ENCODE data around the gene ZNF474.
"Not testable (repeated sequence)": the region's sequence is repeated elsewhere in the genome, so short reads cannot be mapped to it uniquely, and the experiment has no call there.

The ZNF474 gene

GRCh38 chr5:122129306-122129705 lies at the start of gene ZNF474:
Gene ZNF474, plus strand, starts transcription at chr5:122129546. Its CDS starts 22,445 bp downstream, at chr5:122151991.
- peak; percentile 81 for DNase-seq (ENCODE audit: low spot score)

DNA sequence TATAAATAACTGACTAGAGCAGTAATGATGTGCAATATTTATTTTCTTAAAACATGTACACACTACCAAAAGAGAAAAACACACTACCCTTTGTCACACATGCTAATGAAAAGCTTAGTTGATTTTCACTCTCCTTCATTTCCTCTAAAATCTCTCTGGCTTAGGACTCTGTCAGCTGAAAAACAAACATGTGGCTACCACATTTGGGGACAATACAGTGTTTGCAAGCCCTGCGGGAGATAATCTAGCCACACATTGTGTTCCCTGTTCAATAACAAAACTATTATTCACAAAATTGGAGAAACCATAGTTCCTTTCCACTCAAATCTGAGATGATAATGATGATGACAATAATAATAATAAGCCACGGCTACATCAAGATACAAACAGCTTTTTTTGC lies 47.8 kb upstream of the ZNF474 start:
- no peak for DNase-seq (ENCODE audit: low spot score)

- no peak for DNase-seq (ENCODE audit: low spot score)
Measured at GRCh38 chr5:122083535-122083934, 45.8 kb upstream of the ZNF474 start.

- DNase-seq (ENCODE audit: low spot score), result no peak
Measured at GRCh38 chr5:122085041-122085440, 44.3 kb upstream of the ZNF474 start.

- DNase-seq (ENCODE audit: low spot score), result peak; percentile 41
Measured at GRCh38 chr5:122089096-122090013, 40.0 kb upstream of the ZNF474 start.

DNA sequence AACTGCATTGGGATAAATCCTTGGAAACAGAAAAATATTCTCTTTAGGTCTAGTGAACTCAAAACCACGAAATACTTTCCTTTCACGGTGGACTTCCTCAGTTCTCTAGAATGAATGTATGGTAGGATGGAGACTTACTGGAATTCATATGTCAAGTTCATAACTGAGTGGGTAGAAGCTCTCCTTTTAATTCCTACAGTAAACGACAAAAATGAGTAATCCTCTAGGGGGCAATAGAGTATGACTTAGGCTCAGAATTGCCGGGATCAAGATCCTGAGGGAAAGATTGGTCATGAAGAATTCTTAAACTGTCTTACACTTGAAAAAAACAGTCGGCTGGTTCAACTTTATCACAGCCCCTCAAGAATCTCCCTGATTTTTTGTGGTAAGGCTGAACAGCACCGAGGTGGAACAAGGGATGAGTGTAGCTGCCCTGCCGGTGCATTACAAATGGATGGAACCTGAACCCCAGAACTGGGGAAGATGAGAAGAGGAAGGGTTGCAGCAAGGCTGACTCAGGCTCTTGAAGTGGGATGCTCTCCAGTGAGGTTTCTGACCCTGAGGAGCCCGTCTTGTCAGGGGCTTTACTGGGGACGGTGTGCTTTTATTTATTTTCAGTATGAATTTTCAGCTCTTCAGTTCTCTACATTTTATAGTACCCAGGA lies 37.3 kb upstream of the ZNF474 start:
- DNase-seq (ENCODE audit: low spot score), result peak; percentile 39

DNA sequence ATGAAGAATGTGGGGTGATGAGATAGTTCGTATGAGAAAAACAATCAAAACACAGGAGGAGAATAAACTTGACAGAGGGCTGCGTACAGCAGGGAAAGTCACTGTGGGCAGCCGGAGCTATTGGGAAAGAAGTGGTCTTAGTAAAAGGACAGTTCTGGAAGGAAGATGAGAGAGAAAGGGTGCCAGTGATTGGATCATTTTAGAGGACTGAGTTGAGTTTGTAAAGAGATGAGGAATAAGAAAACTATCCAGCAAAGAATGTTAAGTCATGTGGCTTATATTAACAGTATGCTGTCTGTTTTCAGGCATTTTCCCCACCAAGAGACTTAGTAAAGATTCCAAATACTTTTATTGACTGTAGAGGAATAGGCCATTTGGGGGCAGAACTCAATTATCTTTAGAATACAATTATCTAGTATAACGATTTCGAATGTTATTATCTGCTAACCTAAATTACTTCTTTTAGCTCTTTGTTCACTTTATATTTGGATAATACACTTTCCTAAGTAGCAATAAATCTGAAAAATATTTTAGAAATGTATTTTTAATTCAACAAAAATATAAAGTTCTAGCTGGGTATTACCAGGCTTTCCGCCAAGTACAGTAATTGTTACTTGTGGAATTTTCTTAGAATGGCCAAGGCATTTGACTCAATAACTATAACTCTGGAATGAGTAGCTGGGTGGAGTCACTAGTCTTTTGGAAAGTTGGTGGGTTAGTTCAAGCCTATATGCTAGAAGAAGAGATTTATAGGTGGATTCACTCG lies 35.7 kb upstream of the ZNF474 start:
- peak; percentile 77 for DNase-seq (ENCODE audit: low spot score)

GRCh38 chr5:122094251-122094650 lies 35.1 kb upstream of the ZNF474 start:
- not testable (repeated sequence) for DNase-seq (ENCODE audit: low spot score)

DNA sequence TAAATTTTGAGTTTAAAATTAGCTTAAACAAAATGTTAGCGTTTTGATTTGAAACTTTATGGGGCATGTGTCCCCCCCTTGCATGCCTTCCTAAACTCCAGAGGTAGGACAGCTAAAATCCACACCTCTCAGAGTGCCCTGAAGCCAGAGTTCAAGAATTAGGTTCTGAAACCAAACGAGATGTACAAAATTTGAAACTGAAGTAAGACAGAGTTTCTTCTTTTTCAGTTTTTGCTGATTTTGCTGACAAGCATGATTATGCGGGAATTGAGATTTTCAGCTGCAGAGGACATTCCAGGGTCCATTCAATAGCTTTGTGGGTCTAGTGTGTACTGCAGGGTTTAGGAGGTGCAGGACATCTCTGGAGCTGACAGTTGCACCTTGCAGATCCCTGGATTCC lies 34.2 kb upstream of the ZNF474 start:
- DNase-seq (ENCODE audit: low spot score), result no peak

DNA sequence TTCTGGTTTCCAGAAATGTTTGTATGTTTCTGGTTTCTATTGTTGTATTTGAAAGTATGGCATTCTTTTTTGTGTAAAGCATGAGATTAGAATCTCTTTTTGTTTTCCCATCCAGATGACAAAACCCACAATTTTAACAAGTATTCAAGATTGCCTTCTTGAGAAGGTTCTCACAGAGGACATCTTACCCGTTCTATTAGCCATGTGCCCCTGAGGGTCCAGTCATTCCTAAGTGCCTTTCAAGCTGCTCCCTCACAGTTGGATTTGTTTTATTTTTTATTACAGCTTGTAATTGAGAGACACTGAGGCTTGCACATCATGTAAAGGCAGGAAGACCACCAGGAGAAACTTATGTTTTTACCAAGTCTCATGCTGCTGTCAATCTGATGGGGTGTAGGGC lies 32.0 kb upstream of the ZNF474 start:
- no peak for DNase-seq (ENCODE audit: low spot score)

DNA sequence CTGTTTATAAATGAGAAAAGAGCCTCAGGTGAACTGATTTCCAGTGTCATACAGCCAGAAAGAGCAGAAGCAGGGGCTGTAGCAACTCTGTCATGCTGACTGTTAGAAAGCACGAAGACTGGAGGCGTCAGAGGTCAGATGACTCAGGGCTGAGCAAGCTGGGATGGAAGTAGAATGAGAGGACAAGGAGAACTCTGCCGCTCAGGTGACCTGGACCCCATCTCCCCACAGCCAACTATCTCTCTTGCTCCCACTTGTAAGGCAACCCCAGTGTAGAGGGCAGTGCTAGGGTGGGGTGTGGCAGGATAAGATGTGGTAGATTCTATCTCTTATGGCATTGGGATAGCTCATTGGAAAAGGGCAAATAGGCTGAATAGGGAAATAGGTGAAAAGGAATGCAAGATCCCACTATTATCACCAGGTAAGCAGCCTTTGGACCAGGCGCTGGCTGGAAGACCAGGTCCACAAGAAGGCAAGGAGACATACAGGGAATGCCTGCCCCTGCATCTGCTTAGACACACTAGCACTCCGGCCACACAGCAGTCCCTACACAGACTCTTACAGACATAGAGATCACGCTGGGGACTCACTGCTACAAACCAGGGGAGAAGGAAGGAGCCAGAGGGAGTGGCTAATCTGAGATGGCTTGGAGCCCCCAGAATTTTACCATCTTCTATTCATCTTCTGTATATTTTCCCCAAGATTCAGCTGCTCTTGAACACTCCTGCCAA lies 30.1 kb upstream of the ZNF474 start:
- DNase-seq (ENCODE audit: low spot score), result peak; percentile 61

GRCh38 chr5:122101636-122102285 lies 27.6 kb upstream of the ZNF474 start:
- DNase-seq (ENCODE audit: low spot score), result no peak

- DNase-seq (ENCODE audit: low spot score), result no peak
Measured at GRCh38 chr5:122102825-122103224, 26.5 kb upstream of the ZNF474 start.

GRCh38 chr5:122105909-122106308 lies 23.4 kb upstream of the ZNF474 start:
- DNase-seq (ENCODE audit: low spot score), result no peak

DNA sequence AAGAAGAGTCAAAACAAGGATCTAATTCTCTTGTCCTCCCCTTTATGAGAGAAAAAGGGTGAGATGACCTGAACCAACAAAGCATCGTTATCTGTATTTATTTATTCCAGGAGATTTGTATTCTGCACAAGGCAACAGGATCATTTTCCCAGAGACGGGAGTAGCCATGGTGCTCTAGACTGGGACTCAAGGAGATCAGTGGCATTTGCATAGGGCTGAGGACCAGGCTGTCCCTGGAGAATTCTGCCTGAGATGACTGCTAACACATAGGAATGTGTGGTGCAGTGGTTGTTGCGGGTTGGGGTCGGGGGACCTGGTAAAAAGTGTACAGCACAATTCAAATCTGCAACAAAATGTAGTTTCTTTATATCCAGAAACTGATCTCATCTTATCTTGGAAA lies 22.3 kb upstream of the ZNF474 start:
- no peak for DNase-seq (ENCODE audit: low spot score)

DNA sequence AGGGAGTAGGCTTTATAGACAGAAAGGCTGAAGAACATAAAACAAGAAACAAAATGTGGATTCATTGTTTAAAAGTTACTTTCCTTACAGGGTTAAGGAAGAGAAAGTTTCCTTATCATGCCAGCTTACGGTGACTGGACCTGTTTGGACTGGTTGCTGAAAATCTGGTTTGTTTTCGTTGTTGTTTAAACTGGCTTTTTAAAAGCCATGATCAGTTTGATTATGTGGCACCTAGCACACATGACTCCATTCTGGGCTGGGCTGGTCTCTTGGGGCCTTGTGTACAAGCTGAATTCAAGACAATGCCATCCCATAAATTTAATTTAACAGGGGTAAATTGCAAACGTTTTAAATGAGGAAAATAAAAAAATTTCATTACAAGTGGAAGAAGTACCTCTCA lies 18.4 kb upstream of the ZNF474 start:
- DNase-seq (ENCODE audit: low spot score), result no peak

DNA sequence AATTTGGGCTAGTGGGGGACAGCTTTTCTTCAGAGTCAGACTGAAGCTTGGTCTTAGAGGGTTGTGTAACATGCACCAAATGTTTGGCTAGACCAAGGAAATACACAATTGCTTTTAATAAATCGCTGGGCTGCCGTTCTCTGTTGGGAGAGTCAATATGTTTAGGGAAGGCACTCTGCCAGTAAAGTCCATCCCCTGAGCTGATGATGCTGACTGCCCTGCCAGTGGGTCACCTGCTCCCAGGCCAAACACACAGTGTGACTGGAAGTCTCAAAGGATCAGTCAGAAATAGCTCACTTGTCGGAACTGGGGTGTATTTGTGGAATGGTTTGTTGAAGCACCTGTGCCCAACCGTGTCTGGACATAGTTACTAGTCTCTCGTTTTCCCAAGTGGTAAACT lies 17.9 kb upstream of the ZNF474 start:
- no peak for DNase-seq (ENCODE audit: low spot score)

DNA sequence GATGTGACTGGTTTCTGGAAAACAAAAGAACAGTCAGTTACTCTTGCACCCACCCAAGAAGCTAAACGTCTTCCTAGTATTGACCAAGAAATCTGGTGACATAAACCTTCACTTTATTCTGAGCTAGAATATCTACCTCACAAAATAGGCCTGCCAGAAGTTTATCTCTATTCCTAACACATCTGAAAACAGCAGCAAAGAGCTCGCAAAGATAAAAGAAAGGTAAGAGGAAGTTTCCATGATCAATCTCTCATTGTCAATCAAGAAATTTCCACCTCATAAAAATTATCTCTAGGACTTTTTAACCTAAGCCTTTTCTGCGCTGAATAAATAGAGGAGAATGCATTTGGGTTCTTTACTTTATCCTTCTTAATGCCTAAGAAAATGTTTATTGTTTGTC lies 17.3 kb upstream of the ZNF474 start:
- DNase-seq (ENCODE audit: low spot score), result no peak

- no peak for DNase-seq (ENCODE audit: low spot score)
Measured at GRCh38 chr5:122112733-122113558, 16.4 kb upstream of the ZNF474 start.

DNA sequence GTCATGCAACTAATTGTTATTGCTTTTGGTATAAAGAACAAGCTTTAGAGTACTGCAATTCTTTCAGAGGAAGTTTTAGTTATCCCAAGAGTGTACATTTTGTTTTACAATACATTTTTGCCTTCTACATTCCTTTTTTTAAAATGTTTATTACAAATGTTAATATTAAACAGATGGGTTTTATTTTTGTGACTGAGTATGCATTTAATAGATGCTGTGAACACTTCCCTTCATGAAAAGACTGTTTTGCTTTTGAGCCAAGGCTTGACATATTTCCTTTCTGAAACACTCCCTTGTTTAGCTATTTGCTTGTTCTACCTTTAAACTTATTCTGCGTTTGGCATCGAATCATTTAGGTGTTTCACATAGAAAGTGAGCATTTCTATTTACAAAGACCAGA lies 14.8 kb upstream of the ZNF474 start:
- DNase-seq (ENCODE audit: low spot score), result no peak

All from GM03348 (cell line).